ENCODE measurements around the gene CD302. TPM values are rescaled to one million over a fixed set of nuclear protein-coding genes. Genes with fewer than 3 reads are reported as not detected.

Gene CD302
- 7.5 and 8.5 TPM in 2 replicates for total RNA-seq

GRCh38 chr2:159797543-159798375, at the start of gene CD302:
Gene CD302, minus strand, starts transcription at chr2:159798208. Its CDS starts 10 bp downstream, at chr2:159798198.

Other genes starting within 250 kb of the CD302 start
- 22.5 and 23.4 TPM in 2 replicates for gene BAZ2B, start 181.7 kb downstream of the CD302 start, total RNA-seq
- gene MARCHF7, start 85.7 kb downstream of the CD302 start, total RNA-seq, result 77.0 and 114 TPM in 2 replicates
- 0.53 and 0.58 TPM in 2 replicates for gene LY75, start 106.5 kb upstream of the CD302 start, total RNA-seq

Data from myometrial cell (primary cell).